HepG2 (cell line): Measurements from ENCODE around the gene ORC3. TPM values are rescaled to one million over a fixed set of nuclear protein-coding genes. Genes with fewer than 3 reads are reported as not detected.

ENCODE experiments used
- CREBL2 ChIP-seq: sonication (generic); formaldehyde crosslinking; IDR thresholded peaks from 2 replicates; pipeline ENCODE4 v1.8.1; 2023; ENCODE audit warnings: missing genetic modification reagents, mild to moderate bottlenecking, borderline replicate concordance
- EEA1 ChIP-seq: sonication (generic); formaldehyde crosslinking; IDR thresholded peaks from 2 replicates; pipeline ENCODE4 v1.5.1; 2020; ENCODE audit warnings: mild to moderate bottlenecking, missing genetic modification reagents, borderline replicate concordance
- GRHL1 ChIP-seq: sonication (generic); formaldehyde crosslinking; conservative IDR thresholded peaks from 2 replicates; pipeline ENCODE4 v1.8.0; 2022; ENCODE audit warnings: missing genetic modification reagents
- HMGXB4 ChIP-seq, 2 experiments: sonication (generic) in 1 of 2; formaldehyde crosslinking in 1 of 2; IDR thresholded peaks; 2 replicates each; pipeline versions ENCODE4 v1.4.0 to v1.6.1; 2018 to 2020; ENCODE audit warnings: missing genetic modification reagents in 2 of 2, borderline replicate concordance in 1 of 2, low read depth in 1 of 2, mild to moderate bottlenecking in 1 of 2, missing biosample characterization in 1 of 2
- HNF4A ChIP-seq: sonication (generic); formaldehyde crosslinking; IDR thresholded peaks from 2 replicates; pipeline ENCODE4 v1.4.0; 2020; ENCODE audit warnings: missing genetic modification reagents
- IRF2 ChIP-seq: IDR thresholded peaks from 2 replicates; pipeline ENCODE4 v1.6.1; 2018; ENCODE audit warnings: missing genetic modification reagents, missing compliant biosample characterization
- MEF2D ChIP-seq: sonication (generic); formaldehyde crosslinking; IDR thresholded peaks from 2 replicates; pipeline ENCODE4 v1.5.1; 2020; ENCODE audit warnings: mild to moderate bottlenecking, missing genetic modification reagents
- RBM22 ChIP-seq: fragments of 200-400 bp; formaldehyde crosslinking; optimal IDR thresholded peaks from 2 replicates; pipeline ENCODE3; 2017; ENCODE audit warnings: mild to moderate bottlenecking, low read length, moderate library complexity
- ZKSCAN1 ChIP-seq: fragments of 150-350 bp; IDR thresholded peaks from 2 replicates; pipeline ENCODE4 v1.6.1; 2014; ENCODE audit warnings: low read length
- ZNF296 ChIP-seq: sonication (generic); formaldehyde crosslinking; conservative IDR thresholded peaks from 2 replicates; pipeline ENCODE4 v1.5.0; 2020; ENCODE audit warnings: mild to moderate bottlenecking, missing genetic modification reagents
- ZNF3 ChIP-seq: IDR thresholded peaks from 2 replicates; pipeline ENCODE4 v1.7.0; 2017; ENCODE audit warnings: inconsistent platforms
- ZNF768 ChIP-seq: sonication (generic); formaldehyde crosslinking; IDR thresholded peaks from 2 replicates; pipeline ENCODE4 v1.4.0; 2020; ENCODE audit warnings: missing genetic modification reagents
- ZNF800 ChIP-seq: sonication (generic); formaldehyde crosslinking; IDR thresholded peaks from 2 replicates; pipeline ENCODE4 v1.4.0; 2020; ENCODE audit warnings: missing genetic modification reagents
- polyA plus RNA-seq, 8 experiments: library from polyadenylated mRNA; depleted of rRNA in 3 of 8; stranded (reverse) in 7 of 8; unstranded in 1 of 8; fragments of >200 nt; fragmentation: Illumina TruSeq in 4 of 8; extraction: Trizol in 4 of 8; gene quantifications; 2 replicates each; pipeline versions ENCODE4 v1.2.1 to v1.2.3, GENCODE V29; 2011 to 2016; ENCODE audit warnings: low read depth in 4 of 8, missing spikeins in 1 of 8, mixed read lengths in 1 of 8; ENCODE audit not compliant: insufficient read depth in 1 of 8
- total RNA-seq, 5 experiments: library from RNA; depleted of rRNA; stranded (reverse); fragments of >200 nt; fragmentation: Illumina TruSeq; extraction: Trizol; gene quantifications; 2 replicates each; pipeline ENCODE4 v1.2.3, GENCODE V29; 2016; ENCODE audit warnings: low read depth in 1 of 5
- TF ChIP-seq, protein P1 (sequence below): IDR thresholded peaks from 2 replicates; pipeline ENCODE4 v1.6.1; 2016; ENCODE audit warnings: mild to moderate bottlenecking, missing biosample characterization, missing genetic modification reagents
- TF ChIP-seq, protein P2 (sequence below): sonication (generic); formaldehyde crosslinking; IDR thresholded peaks from 2 replicates; pipeline ENCODE4 v1.4.0; 2020; ENCODE audit warnings: missing genetic modification reagents, borderline replicate concordance

ORC3 gene
- total and polyA plus RNA-seq, 2 of the 13 experiments (the other 11 are each of a cell fraction or from before 2014, with no cell fraction given): 21.8 to 43.5 TPM

DNA sequence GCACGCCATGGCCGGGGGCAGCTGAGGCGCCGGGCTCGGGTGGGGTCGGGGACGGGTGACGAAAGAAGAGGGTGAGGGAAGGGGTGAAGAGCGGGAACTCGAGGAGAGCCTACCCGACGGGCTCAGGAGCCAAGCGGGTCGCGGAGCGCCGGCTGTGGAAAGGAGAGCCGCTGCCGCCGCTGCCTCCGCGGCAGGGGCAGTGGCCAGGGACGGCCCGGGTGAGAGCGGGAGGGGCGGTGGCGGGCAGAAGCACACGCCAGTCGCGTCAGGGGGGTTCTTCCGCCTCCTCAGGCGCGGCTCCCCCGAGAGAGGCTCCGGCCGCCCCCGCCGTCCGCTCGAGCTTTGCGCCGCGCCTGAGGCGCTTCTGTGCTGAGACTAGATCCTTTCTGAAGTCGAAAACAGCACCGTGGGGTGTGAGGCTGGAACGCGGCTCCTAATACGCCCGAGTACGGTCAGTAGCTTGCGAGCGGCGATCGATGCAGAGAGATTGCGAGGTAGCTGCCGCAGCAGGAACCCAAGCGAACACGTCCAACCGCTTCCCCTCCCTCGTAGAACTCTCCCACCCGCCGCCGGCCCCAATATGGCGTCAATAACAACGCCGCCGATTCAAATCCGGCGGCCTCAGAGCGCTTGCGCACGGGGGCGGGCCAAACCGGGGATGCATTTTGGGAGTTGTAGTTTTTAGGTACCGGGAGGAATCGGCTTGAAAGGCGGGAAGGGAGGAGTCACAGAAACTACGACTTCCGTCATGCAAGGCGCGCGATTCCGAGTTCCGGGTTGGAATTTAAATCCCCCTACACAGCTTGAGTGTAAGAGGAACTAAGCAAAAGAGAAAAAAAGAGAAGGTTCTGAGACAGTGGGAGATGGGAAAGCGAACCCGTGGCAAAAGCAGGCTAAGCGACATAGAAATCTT lies 112.0 kb downstream of the ORC3 start, which contains the start of gene AKIRIN2 (continued):
- TF ChIP-seq RBM22: no peak
- TF ChIP-seq ZNF3 (CRISPR knock-in tag): no peak
- TF ChIP-seq, protein P1, sequence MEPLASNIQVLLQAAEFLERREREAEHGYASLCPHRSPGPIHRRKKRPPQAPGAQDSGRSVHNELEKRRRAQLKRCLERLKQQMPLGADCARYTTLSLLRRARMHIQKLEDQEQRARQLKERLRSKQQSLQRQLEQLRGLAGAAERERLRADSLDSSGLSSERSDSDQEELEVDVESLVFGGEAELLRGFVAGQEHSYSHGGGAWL (CRISPR knock-in tag): peak; percentile 38; the same call in 1 of the 2 replicates
- TF ChIP-seq CREBL2 (CRISPR knock-in tag): no peak
- TF ChIP-seq IRF2: peak; percentile 52; the same call in 1 of the 2 replicates
- TF ChIP-seq GRHL1: no peak
- TF ChIP-seq ZNF296 (CRISPR knock-in tag): no peak
- no peak for TF ChIP-seq HNF4A (CRISPR knock-in tag)
- no peak for TF ChIP-seq ZKSCAN1
- TF ChIP-seq, protein P2, sequence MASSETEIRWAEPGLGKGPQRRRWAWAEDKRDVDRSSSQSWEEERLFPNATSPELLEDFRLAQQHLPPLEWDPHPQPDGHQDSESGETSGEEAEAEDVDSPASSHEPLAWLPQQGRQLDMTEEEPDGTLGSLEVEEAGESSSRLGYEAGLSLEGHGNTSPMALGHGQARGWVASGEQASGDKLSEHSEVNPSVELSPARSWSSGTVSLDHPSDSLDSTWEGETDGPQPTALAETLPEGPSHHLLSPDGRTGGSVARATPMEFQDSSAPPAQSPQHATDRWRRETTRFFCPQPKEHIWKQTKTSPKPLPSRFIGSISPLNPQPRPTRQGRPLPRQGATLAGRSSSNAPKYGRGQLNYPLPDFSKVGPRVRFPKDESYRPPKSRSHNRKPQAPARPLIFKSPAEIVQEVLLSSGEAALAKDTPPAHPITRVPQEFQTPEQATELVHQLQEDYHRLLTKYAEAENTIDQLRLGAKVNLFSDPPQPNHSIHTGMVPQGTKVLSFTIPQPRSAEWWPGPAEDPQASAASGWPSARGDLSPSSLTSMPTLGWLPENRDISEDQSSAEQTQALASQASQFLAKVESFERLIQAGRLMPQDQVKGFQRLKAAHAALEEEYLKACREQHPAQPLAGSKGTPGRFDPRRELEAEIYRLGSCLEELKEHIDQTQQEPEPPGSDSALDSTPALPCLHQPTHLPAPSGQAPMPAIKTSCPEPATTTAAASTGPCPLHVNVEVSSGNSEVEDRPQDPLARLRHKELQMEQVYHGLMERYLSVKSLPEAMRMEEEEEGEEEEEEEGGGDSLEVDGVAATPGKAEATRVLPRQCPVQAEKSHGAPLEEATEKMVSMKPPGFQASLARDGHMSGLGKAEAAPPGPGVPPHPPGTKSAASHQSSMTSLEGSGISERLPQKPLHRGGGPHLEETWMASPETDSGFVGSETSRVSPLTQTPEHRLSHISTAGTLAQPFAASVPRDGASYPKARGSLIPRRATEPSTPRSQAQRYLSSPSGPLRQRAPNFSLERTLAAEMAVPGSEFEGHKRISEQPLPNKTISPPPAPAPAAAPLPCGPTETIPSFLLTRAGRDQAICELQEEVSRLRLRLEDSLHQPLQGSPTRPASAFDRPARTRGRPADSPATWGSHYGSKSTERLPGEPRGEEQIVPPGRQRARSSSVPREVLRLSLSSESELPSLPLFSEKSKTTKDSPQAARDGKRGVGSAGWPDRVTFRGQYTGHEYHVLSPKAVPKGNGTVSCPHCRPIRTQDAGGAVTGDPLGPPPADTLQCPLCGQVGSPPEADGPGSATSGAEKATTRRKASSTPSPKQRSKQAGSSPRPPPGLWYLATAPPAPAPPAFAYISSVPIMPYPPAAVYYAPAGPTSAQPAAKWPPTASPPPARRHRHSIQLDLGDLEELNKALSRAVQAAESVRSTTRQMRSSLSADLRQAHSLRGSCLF (CRISPR knock-in tag): no peak
- peak; percentile 52 to 62; a peak in 3 of 4 replicates for TF ChIP-seq HMGXB4 (CRISPR knock-in tag; IDR thresholded peaks at IDR 0.05; ENCODE audit: borderline replicate concordance in 1 of 2, low read depth in 1 of 2)
- no peak for TF ChIP-seq EEA1 (CRISPR knock-in tag)
- TF ChIP-seq ZNF768 (CRISPR knock-in tag): no peak
- TF ChIP-seq MEF2D: no peak
- TF ChIP-seq ZNF800 (CRISPR knock-in tag): no peak
